ENCODE measurements around the gene ALDH3B1. TPM values are rescaled to one million over a fixed set of nuclear protein-coding genes. Genes with fewer than 3 reads are reported as not detected.

The ALDH3B1 gene
- total RNA-seq, 1 donor from 2014 or later: 1.3 TPM

DNA sequence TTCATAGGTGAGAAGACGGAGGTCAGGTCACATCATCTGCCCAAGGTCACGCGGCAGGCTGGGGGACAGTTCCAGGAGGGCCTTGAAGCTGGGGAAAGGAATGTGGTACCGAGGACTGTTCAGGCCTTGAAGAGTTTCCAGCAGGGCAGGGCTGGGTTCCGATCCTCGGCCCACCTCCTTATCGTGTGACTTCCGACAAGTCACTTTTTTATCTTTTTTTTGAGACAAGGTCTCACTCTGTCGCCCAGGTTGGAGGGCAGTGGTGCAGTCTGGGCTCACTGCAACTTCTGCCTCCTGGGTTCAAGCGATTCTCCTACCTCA lies 21.0 kb downstream of the ALDH3B1 start:
- peak in 1 of 2 donors; percentile 37 for DNase-seq (ENCODE audit: low read depth in 2 of 2)

DNA sequence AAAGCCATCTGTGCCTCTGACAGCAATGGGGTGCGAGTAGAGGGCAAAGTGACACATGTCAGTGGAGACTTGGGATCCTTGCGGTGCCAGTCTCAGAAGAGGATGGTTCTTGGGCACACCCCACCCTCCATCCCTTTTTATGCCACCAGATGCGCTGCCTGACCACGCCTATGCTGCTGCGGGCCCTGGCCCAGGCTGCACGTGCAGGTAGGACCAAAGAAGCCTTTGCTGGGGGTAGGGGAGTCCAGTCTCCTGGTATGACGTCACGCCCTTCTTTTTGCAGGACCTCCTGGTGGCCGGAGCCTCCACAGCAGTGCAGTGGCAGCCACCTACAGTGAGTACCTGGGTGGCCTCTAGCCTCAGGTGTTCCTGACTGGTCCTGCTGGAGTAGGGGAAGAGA lies 21.9 kb downstream of the ALDH3B1 start:
- no peak for DNase-seq (ENCODE audit: low read depth in 2 of 2)

DNA sequence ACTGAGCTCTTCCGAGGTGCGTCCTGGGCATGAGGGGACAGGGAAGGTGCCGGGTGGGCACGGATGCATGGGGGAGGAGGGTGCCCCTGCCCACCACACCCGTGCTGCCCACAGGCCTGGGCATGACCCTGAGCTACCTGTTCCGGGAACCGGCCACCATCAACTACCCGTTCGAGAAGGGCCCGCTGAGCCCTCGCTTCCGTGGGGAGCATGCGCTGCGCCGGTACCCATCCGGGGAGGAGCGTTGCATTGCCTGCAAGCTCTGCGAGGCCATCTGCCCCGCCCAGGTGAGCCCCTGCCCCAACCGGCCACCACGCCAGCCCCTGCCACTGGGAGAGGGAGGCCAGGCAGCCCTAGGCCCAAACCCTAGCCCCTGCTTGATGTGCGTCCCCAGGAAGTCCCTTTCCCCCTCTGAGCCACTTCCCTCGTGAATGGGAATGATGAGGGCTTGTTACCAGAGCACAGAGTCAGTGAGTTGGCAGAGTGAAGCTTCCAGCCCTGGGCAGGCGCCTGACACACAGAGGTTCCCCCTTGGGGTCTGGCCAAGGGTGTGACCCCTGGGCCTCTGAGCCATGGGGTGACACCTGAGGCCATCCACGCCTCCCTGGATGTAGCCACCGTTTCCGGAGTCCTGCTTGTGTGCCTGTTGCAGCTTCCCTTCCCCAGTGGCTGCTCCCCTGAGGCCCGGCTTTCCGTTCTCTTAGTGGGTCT lies 23.0 kb downstream of the ALDH3B1 start:
- no peak for DNase-seq (ENCODE audit: low read depth in 2 of 2)

DNA sequence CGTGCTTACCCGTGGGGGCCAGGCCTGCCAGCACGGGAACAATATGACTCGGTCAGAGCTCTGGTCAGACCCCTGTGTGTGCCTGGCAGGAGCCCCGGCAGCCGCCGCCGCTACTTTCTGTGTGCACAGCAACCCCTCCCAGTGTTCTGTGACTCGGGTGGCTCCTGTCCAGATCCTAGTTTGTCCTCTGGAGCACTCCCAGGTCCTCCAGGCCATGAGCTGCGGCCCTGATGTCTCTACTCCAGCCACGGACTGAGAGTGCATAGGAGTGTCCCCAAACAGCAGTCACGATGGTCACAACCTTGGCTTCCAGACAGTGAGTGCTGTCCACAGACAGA lies 23.6 kb downstream of the ALDH3B1 start:
- no peak for DNase-seq (ENCODE audit: low read depth in 2 of 2)

DNA sequence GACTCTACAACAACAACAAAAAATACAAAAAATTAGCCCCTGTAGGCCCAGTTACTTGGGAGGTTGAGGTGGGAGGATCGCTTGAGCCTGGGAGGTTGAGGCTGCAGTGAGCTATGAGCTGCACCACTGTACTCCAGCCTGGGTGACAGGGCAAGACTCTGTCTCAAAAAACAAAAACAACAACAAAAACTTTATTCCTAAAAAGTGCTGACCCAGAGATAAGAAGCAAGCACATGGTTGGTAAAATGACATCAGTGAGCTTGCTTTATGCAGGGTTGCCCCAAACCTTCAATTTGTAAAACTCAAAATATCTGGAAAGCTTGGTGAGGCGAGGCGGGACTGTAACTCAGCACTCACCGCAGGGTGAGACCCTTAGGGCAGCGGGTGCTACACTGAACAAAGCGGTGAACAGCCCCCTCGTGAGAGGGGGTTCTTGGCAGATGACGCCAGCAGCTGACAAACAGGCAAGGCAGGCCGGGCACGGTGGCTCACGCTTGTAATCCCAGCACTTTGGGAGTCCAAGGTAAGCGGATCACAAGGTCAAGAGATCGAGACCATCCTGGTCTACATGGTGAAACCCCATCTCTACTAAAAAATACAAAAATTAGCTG lies 25.2 kb downstream of the ALDH3B1 start:
- no peak for DNase-seq (ENCODE audit: low read depth in 2 of 2)

DNA sequence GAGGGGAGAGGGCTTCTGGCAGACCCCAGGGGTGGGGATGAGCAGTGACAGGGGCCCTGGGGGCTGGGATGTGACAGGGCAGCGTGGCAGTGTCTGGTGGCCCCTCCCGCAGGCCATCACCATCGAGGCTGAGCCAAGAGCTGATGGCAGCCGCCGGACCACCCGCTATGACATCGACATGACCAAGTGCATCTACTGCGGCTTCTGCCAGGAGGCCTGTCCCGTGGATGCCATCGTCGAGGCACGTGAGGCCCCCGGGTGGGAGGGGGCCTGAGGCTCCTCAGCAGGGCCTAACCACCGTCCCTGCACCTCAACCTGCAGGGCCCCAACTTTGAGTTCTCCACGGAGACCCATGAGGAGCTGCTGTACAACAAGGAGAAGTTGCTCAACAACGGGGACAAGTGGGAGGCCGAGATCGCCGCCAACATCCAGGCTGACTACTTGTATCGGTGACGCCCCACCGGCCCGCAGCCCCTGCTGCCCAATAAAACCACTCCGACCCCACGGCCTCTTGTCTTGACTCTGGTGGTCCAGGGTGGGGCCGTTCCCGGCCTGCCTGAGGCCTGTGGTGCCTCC lies 26.1 kb downstream of the ALDH3B1 start:
- no peak for DNase-seq (ENCODE audit: low read depth in 2 of 2)

DNA sequence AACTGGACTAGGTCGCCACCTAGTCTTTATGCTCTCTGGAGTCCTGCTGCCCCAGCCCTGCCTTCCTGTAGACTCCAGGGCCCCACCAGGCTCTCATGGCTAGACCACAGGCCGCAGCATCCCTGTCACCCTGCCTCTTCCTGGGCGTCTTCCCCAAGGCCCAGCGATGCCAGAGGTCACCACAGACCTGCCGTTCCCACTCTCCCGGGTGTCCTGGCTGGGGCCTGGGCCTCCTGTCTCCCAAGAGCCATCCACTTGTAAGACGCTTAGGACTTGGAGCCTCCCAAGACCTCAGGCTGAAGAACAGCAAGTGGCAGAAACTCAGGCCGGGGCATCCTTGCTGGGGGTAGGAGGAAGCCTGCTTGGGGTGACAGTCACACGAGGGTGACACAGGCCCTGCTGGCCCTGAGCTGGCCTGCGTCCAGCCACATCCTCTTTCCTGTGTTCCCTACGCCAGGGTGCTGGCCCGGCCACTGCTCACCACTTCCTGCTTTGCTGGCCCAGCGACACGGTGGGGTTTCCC lies 26.7 kb downstream of the ALDH3B1 start:
- DNase-seq (ENCODE audit: low read depth in 2 of 2): peak; percentile 57 to 59

DNA sequence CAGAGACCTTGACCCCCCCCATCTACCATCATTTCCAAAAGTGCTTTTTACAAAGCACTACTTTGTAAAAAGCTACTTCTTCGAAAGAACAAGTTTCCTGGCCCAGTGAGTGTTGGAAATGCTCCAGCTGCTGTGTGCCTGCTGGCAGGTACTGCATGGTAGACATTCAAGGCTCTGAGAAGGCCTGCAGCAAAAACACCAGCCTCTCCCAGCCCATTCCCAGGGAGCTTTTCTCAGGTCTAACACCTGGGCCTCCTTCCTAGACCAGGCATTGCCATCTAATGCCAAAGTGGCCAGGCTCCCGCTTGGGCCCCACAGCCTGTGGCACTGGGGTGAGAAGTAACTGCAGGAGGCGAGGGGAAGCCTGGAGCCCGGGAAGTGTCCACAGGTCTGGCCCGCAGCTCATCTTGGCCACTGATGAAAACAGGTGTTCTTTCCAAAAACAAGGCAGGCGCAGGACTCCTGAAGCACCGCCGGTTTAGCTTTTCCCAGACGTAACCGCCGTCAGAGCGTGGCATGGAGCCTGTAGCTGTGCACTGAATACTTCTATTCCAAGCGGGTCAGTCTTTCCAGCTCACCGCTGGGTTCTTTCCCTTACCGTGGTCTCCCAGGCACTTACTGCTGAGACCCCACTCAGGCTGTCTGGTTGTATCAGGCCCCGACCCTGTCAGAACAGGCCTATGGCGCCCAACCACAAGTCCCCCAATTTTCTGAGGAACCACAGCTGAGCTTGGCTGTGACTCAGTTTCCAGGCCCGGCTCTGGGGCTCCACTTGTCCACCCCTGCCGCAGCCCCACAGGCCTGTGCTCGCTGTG lies 27.5 kb downstream of the ALDH3B1 start:
- peak in 1 of 2 donors; percentile 26 for DNase-seq (ENCODE audit: low read depth in 2 of 2)

DNA sequence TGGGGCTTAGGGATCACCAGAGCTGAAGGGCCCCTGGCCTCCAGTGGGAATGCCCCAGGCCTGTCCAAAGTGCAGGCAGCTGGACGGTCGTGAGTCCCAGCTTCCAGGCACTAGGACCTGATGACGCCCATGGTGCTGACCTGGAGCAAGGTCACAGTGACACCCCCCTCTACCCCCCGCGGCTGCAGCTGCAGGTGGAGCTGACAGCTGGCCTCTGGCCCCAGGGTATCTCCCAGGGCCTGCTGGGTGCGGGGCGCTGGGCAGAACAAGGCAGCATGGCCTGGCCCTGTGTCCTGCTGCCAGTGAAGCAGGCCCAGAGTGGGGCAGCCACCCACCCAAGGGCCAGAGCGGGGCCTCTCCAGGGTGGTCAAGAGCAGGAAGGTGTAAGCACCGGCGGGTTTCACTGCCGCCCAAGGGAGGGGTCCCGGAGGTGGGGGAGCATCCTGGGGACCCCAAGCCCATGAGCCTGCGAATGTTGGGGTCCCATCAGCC lies 28.1 kb downstream of the ALDH3B1 start:
- no peak for DNase-seq (ENCODE audit: low read depth in 2 of 2)

DNA sequence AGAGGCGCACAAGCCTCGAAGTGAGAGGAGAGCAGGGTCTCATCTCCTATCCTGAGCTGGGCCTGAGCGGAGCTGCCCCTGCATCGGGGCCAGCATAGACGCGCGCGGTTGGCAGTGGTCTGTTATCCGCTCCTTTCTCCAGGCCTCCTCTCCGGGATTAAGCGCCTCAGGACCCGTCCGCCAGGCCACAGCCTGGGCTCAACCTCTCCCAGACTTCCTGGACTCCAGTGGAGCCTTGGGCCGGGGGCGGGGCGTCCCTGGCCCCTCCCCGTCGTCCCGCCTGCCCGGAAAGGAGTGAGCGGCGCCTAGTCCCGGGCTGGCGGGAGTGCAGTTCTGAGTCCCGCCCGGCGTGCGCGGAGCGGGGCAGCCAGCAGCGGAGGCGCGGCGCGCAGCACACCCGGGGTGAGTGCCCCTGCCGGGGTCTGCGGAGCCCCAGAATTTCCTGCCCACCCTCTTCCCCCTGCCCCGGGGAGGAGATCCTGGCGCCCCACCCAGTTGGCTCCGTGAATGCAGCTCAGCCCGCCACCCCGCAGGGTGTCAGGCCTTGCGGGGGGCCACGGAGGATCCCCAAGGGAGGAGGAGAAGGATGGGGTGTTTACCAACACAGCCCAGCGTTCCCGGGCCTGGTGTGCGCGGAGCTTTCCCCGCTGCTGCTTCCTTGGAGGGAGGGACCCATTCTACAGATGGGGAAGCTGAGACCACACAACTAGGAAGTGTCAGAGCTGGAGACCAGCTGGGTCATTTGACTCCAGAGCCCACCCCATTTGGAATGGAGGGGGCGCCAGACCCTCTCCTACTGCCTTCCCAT lies 28.8 kb downstream of the ALDH3B1 start, which contains the start of gene TCIRG1:
TSS of gene TCIRG1 (plus strand) at position 308 of the 808 bp plus-strand sequence. CDS start 2,247 bp downstream, outside the sequence.
- DNase-seq (ENCODE audit: low read depth in 2 of 2): peak; percentile 43 to 91

DNA sequence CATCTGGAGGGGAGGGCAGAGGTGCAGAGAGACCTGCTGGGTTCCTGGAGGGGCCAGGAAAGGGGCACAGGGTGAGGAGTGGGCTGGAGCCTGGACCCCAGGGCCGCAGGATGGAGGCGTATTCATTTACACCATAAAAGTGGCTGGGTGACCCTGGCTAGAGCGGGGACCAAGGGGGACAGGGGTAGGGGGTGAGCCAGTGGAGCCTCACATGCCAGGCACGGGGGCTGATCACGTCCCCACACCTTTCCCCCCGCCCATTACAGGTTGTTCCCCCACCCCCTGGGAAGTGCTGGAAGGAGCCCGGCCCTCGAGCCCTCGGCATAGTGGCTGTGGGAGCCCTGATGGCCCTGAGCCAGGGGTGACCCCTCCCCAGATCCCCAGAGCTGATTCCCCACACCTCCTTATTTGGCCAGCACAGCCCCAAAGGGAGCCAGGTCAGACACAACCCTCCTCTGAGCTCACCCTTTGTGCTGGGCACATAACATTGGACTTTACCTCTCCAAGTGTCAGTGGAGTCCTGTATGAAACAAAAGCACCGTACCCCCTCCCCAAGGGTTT lies 29.5 kb downstream of the ALDH3B1 start:
- peak in 1 of 2 donors; percentile 12 for DNase-seq (ENCODE audit: low read depth in 2 of 2)

DNA sequence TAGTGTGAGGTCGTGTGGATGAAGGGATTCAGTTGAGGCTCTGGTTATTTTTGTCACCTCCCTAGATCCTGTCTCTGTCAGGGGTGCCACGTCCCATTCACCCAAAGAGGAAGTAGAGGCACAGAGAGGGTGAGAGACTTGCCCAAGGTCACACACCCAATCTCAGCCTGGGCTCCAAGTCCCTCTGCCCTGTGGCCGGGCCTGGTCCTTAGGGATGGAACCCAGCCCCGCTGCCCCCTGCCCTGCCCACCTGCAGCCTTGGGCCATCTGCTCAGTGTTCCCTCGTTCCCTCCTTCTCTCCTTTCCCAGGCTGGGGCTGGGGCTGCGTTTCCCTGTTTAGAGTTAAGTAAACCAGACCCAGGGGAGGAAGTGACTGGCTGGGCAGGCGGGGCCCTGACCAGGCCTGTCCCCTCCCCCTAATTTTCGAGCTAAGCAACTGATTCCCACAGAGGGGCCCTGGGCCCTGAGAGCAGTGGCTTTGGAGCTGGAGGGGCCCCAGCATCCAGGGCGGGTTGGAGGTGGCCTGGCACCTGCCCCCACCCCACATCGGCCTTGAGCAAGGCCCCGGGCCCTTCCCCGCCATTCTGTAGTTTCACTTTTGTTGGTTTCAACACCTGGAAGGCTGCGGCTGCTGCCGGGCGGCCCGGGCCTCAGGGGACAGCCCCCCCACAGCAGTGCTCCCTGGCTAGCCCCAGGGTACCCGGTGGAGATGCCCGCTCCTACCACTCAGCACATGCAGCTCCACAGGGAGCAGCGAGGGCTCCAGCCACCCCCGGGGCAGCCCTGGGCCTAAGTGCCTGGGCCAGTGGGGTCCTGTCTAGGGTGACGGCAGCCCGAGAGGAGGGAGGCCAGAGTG lies 30.2 kb downstream of the ALDH3B1 start:
- peak; percentile 61 to 90 for DNase-seq (ENCODE audit: low read depth in 2 of 2)

DNA sequence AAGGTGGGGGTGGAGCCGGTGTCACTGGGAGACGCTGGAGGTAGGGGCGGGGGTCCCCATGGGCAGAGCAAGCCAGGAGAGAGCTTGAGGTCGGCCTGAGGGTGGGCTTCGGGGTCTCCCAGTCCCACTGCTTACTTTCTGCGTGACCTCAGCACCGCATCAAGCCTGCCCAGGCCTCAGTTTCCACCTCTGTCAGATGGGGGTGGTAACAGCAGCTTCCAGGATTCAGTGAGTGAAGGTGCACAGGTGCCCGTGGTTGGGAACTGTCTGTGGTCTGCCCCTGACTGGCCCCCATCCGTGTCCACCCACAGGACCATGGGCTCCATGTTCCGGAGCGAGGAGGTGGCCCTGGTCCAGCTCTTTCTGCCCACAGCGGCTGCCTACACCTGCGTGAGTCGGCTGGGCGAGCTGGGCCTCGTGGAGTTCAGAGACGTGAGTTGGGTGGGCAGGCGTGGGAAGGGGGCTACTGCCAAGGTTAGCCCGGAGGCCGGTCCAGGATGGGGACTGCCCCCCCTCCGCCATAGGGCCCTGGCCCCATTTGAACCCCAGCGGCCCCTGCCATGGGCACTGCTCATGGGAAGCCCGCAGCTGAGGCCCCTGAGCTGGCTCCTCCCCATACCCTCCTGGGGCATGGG lies 30.9 kb downstream of the ALDH3B1 start:
- DNase-seq (ENCODE audit: low read depth in 2 of 2): no peak

DNA sequence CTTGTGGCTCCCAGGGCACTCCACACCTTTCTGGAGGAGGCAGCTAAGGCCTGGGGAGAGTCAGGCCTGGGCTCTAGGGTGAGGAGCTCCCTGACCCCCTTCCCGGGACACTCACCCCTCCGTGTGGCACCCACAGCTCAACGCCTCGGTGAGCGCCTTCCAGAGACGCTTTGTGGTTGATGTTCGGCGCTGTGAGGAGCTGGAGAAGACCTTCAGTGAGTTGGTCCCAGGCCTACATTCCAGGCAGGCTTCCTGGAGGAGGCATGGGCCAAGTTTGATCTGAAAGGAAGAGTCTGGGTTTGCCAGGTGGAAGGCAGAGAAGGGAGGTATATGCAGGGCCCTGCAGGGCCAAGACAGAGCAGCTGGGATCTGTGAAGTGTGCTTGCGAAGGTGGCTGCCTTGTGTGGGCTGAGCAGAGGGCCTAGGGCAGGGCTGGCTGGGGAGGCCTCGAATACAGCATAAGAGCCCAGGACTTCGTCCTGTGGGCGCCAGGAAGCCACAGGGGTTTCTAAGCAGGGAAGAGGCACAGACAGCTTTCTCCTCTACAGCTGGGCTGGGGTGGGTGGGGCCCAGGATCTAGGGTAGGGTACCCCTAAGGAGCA lies 31.6 kb downstream of the ALDH3B1 start:
- DNase-seq (ENCODE audit: low read depth in 2 of 2): no peak

DNA sequence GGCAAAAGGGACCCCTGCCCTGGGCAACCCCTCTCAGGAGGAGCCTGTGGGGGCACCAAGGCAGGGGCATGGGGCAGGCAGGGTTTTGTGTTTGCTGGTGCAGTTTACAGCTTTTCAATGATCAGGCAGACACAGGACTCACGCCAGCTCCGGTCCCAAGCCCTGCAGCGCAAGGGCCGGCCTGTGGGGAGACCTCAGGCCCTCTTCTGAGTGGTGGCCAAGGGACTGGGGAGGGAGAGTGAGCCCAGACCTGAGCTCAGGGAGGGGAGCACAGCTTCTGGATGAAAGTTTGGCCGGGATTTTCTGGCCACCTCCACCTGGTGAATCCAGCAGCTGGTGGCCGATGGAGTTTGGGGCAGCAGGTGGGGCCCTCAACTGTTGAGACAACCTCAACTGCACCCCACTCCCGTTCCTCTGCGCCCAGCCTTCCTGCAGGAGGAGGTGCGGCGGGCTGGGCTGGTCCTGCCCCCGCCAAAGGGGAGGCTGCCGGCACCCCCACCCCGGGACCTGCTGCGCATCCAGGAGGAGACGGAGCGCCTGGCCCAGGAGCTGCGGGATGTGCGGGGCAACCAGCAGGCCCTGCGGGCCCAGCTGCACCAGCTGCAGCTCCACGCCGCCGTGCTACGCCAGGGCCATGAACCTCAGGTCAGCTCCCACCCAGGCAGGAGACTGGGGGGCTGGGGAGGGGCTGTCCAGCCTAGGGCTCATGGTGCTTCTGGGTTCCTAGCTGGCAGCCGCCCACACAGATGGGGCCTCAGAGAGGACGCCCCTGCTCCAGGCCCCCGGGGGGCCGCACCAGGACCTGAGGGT lies 32.3 kb downstream of the ALDH3B1 start:
- no peak for DNase-seq (ENCODE audit: low read depth in 2 of 2)

DNA sequence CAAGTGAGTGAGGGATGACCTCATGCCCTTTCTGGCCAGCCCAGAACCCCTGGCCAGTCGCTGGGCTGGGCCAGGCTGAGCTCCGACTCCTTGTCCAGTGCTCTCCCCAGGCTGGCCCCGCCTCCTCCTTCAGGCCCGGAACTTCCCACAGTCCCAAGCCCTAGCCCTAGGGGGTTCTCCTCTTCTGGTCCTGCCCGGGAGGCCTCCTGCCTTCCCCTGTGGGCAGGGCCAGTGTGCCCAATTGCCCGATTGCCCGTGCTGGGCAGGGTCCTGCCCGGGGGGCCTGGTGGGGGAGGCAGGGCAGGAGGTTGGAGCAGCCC lies 32.9 kb downstream of the ALDH3B1 start:
- no peak for DNase-seq (ENCODE audit: low read depth in 2 of 2)

DNA sequence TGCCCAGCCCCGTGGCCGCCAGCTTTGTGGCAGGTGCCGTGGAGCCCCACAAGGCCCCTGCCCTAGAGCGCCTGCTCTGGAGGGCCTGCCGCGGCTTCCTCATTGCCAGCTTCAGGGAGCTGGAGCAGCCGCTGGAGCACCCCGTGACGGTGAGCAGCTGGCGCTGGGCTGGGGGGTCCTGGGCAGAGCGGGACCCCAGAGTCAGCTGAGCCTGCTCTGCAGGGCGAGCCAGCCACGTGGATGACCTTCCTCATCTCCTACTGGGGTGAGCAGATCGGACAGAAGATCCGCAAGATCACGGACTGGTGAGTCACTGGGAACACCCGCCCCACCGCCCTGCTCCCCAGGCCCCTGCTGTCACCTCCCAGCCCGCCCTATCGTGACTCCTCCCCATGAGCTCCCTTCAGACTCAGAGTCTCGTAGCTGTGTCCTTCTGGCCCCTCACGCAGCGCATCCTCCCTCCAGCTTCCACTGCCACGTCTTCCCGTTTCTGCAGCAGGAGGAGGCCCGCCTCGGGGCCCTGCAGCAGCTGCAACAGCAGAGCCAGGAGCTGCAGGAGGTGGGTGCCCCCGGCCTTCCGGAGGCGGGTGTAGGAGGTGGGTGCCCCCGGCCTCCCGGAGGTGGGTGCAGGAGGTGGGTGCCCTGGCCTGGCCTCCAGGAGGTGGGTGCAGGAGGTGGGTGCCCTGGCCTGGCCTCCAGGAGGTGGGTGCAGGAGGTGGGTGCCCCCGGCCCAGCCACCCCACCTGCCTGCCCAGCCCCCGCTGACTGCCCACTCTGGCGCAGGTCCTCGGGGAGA lies 33.4 kb downstream of the ALDH3B1 start:
- DNase-seq (ENCODE audit: low read depth in 2 of 2): no peak

Data from dermis microvascular lymphatic vessel endothelial cell (primary cell).